ENCODE data around the gene SCGB3A1.

Gene SCGB3A1

GRCh38 chr5:180613814-180614188 lies 22.5 kb upstream of the SCGB3A1 start:
- no peaks in the 10 kb centered on the region for H3K9me3 ChIP-seq (ENCODE audit: control insufficient read depth, low read length)
- no peak for DNase-seq

GRCh38 chr5:180613188-180613813 lies 22.0 kb upstream of the SCGB3A1 start:
- no peaks in the 10 kb centered on the region for H3K9me3 ChIP-seq (ENCODE audit: control insufficient read depth, low read length)
- H3K27me3 ChIP-seq (replicated peaks; ENCODE audit: control insufficient read depth, insufficient read depth, low read length, poor library complexity, severe bottlenecking), result no peaks in the 10 kb centered on the region
- no peak overlapping the region for H3K27ac ChIP-seq (ENCODE audit: insufficient read depth, low read length, poor library complexity, severe bottlenecking)
- no peak for DNase-seq
- no peak overlapping the region for H3K4me3 ChIP-seq (ENCODE audit: insufficient read depth, low read depth, low read length, poor library complexity, severe bottlenecking)
- no peaks in the 10 kb centered on the region for H3K36me3 ChIP-seq (ENCODE audit: control insufficient read depth, insufficient read depth, low read length)
- H3K4me1 ChIP-seq (ENCODE audit: control insufficient read depth, insufficient read depth, low read length, poor library complexity, severe bottlenecking), result no peaks in the 10 kb centered on the region

More at GRCh38 chr5:180613814-180614188, 22.5 kb upstream of the SCGB3A1 start:
- Histone ChIP-seq H3K36me3 (ENCODE audit: control insufficient read depth, insufficient read depth, low read length) (no peaks in the 10 kb centered on the region), H3K4me1 (ENCODE audit: control insufficient read depth, insufficient read depth, low read length, poor library complexity, severe bottlenecking) (no peaks in the 10 kb centered on the region), H3K27ac (ENCODE audit: insufficient read depth, low read length, poor library complexity, severe bottlenecking) (no peak overlapping the region), H3K4me3 (ENCODE audit: insufficient read depth, low read depth, low read length, poor library complexity, severe bottlenecking) (no peak overlapping the region), H3K27me3 (replicated peaks; ENCODE audit: control insufficient read depth, insufficient read depth, low read length, poor library complexity, severe bottlenecking) (no peaks in the 10 kb centered on the region)

- Histone ChIP-seq H3K4me3 (ENCODE audit: insufficient read depth, low read depth, low read length, poor library complexity, severe bottlenecking) (no peak overlapping the region), H3K36me3 (ENCODE audit: control insufficient read depth, insufficient read depth, low read length) (no peaks in the 10 kb centered on the region), H3K27ac (ENCODE audit: insufficient read depth, low read length, poor library complexity, severe bottlenecking) (no peak overlapping the region), H3K27me3 (replicated peaks; ENCODE audit: control insufficient read depth, insufficient read depth, low read length, poor library complexity, severe bottlenecking) (no peaks in the 10 kb centered on the region), H3K4me1 (ENCODE audit: control insufficient read depth, insufficient read depth, low read length, poor library complexity, severe bottlenecking) (no peaks in the 10 kb centered on the region), H3K9me3 (ENCODE audit: control insufficient read depth, low read length) (no peaks in the 10 kb centered on the region)
- DNase-seq, result no peak
Measured at GRCh38 chr5:180612683-180613082, 21.4 kb upstream of the SCGB3A1 start.

- no peaks in the 10 kb centered on the region for H3K27me3 ChIP-seq (replicated peaks; ENCODE audit: control insufficient read depth, insufficient read depth, low read length, poor library complexity, severe bottlenecking)
Measured at GRCh38 chr5:180611140-180611850, 20.0 kb upstream of the SCGB3A1 start.

GRCh38 chr5:180609817-180610550 lies 18.7 kb upstream of the SCGB3A1 start:
- no peaks in the 10 kb centered on the region for H3K9me3 ChIP-seq (ENCODE audit: control insufficient read depth, low read length)
- no peaks in the 10 kb centered on the region for H3K27me3 ChIP-seq (replicated peaks; ENCODE audit: control insufficient read depth, insufficient read depth, low read length, poor library complexity, severe bottlenecking)
- H3K27ac ChIP-seq (ENCODE audit: insufficient read depth, low read length, poor library complexity, severe bottlenecking), result no peak overlapping the region
- H3K4me1 ChIP-seq (ENCODE audit: control insufficient read depth, insufficient read depth, low read length, poor library complexity, severe bottlenecking), result no peaks in the 10 kb centered on the region
- no peaks in the 10 kb centered on the region for H3K36me3 ChIP-seq (ENCODE audit: control insufficient read depth, insufficient read depth, low read length)
- no peak overlapping the region for H3K4me3 ChIP-seq (ENCODE audit: insufficient read depth, low read depth, low read length, poor library complexity, severe bottlenecking)
- DNase-seq, result no peak

More at GRCh38 chr5:180611140-180611850, 20.0 kb upstream of the SCGB3A1 start:
- Histone ChIP-seq H3K36me3 (ENCODE audit: control insufficient read depth, insufficient read depth, low read length) (no peaks in the 10 kb centered on the region), H3K4me3 (ENCODE audit: insufficient read depth, low read depth, low read length, poor library complexity, severe bottlenecking) (no peak overlapping the region), H3K27ac (ENCODE audit: insufficient read depth, low read length, poor library complexity, severe bottlenecking) (no peak overlapping the region), H3K9me3 (ENCODE audit: control insufficient read depth, low read length) (no peaks in the 10 kb centered on the region), H3K4me1 (ENCODE audit: control insufficient read depth, insufficient read depth, low read length, poor library complexity, severe bottlenecking) (no peaks in the 10 kb centered on the region)
- DNase-seq, result no peak

- no peak overlapping the region for H3K27ac ChIP-seq (ENCODE audit: insufficient read depth, low read length, poor library complexity, severe bottlenecking)
- no peak for DNase-seq
- no peak overlapping the region for H3K4me3 ChIP-seq (ENCODE audit: insufficient read depth, low read depth, low read length, poor library complexity, severe bottlenecking)
- H3K36me3 ChIP-seq (ENCODE audit: control insufficient read depth, insufficient read depth, low read length), result no peaks in the 10 kb centered on the region
- no peaks in the 10 kb centered on the region for H3K27me3 ChIP-seq (replicated peaks; ENCODE audit: control insufficient read depth, insufficient read depth, low read length, poor library complexity, severe bottlenecking)
- no peaks in the 10 kb centered on the region for H3K4me1 ChIP-seq (ENCODE audit: control insufficient read depth, insufficient read depth, low read length, poor library complexity, severe bottlenecking)
- H3K9me3 ChIP-seq (ENCODE audit: control insufficient read depth, low read length), result no peaks in the 10 kb centered on the region
Measured at GRCh38 chr5:180609386-180609785, 18.1 kb upstream of the SCGB3A1 start.

- DNase-seq, result no peak
- Histone ChIP-seq H3K27ac (ENCODE audit: insufficient read depth, low read length, poor library complexity, severe bottlenecking) (no peak overlapping the region), H3K4me3 (ENCODE audit: insufficient read depth, low read depth, low read length, poor library complexity, severe bottlenecking) (no peak overlapping the region), H3K36me3 (ENCODE audit: control insufficient read depth, insufficient read depth, low read length) (no peaks in the 10 kb centered on the region), H3K4me1 (ENCODE audit: control insufficient read depth, insufficient read depth, low read length, poor library complexity, severe bottlenecking) (no peaks in the 10 kb centered on the region), H3K27me3 (replicated peaks; ENCODE audit: control insufficient read depth, insufficient read depth, low read length, poor library complexity, severe bottlenecking) (no peaks in the 10 kb centered on the region), H3K9me3 (ENCODE audit: control insufficient read depth, low read length) (no peaks in the 10 kb centered on the region)
Measured at GRCh38 chr5:180608572-180609310, 17.4 kb upstream of the SCGB3A1 start.

- H3K27ac ChIP-seq (ENCODE audit: insufficient read depth, low read length, poor library complexity, severe bottlenecking), result no peak overlapping the region
- H3K9me3 ChIP-seq (ENCODE audit: control insufficient read depth, low read length), result no peaks in the 10 kb centered on the region
- H3K27me3 ChIP-seq (replicated peaks; ENCODE audit: control insufficient read depth, insufficient read depth, low read length, poor library complexity, severe bottlenecking), result no peaks in the 10 kb centered on the region
- no peak overlapping the region for H3K4me3 ChIP-seq (ENCODE audit: insufficient read depth, low read depth, low read length, poor library complexity, severe bottlenecking)
- no peaks in the 10 kb centered on the region for H3K4me1 ChIP-seq (ENCODE audit: control insufficient read depth, insufficient read depth, low read length, poor library complexity, severe bottlenecking)
- H3K36me3 ChIP-seq (ENCODE audit: control insufficient read depth, insufficient read depth, low read length), result no peaks in the 10 kb centered on the region
- no peak for DNase-seq
Measured at GRCh38 chr5:180607861-180608571, 16.7 kb upstream of the SCGB3A1 start.

- no peaks in the 10 kb centered on the region for H3K36me3 ChIP-seq (ENCODE audit: control insufficient read depth, insufficient read depth, low read length)
- H3K9me3 ChIP-seq (ENCODE audit: control insufficient read depth, low read length), result no peaks in the 10 kb centered on the region
- H3K27me3 ChIP-seq (replicated peaks; ENCODE audit: control insufficient read depth, insufficient read depth, low read length, poor library complexity, severe bottlenecking), result no peaks in the 10 kb centered on the region
- H3K4me1 ChIP-seq (ENCODE audit: control insufficient read depth, insufficient read depth, low read length, poor library complexity, severe bottlenecking), result no peaks in the 10 kb centered on the region
- H3K4me3 ChIP-seq (ENCODE audit: insufficient read depth, low read depth, low read length, poor library complexity, severe bottlenecking), result no peak overlapping the region
- DNase-seq, result no peak
- H3K27ac ChIP-seq (ENCODE audit: insufficient read depth, low read length, poor library complexity, severe bottlenecking), result no peak overlapping the region
Measured at GRCh38 chr5:180606215-180606785, 15.0 kb upstream of the SCGB3A1 start.
